Measurements from ENCODE around the gene GDF15.

GRCh38 chr19:18340190-18340989 is 45.6 kb upstream of the GDF15 start, which contains the start of gene PGPEP1:
- TF ChIP-seq EP300 (conservative IDR thresholded peaks at IDR 0.05; ENCODE audit: poor library complexity, severe bottlenecking) = peak; percentile 46
- TF ChIP-seq, protein P1, sequence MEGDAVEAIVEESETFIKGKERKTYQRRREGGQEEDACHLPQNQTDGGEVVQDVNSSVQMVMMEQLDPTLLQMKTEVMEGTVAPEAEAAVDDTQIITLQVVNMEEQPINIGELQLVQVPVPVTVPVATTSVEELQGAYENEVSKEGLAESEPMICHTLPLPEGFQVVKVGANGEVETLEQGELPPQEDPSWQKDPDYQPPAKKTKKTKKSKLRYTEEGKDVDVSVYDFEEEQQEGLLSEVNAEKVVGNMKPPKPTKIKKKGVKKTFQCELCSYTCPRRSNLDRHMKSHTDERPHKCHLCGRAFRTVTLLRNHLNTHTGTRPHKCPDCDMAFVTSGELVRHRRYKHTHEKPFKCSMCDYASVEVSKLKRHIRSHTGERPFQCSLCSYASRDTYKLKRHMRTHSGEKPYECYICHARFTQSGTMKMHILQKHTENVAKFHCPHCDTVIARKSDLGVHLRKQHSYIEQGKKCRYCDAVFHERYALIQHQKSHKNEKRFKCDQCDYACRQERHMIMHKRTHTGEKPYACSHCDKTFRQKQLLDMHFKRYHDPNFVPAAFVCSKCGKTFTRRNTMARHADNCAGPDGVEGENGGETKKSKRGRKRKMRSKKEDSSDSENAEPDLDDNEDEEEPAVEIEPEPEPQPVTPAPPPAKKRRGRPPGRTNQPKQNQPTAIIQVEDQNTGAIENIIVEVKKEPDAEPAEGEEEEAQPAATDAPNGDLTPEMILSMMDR (IDR thresholded peaks at IDR 0.05; ENCODE audit: poor library complexity, severe bottlenecking) = peak; percentile 28
- peak; percentile 27 for TF ChIP-seq SMC3 (conservative IDR thresholded peaks at IDR 0.05; ENCODE audit: poor library complexity)
- TF ChIP-seq EZH2 (IDR thresholded peaks at IDR 0.05; ENCODE audit: borderline replicate concordance, insufficient read depth, low read length, poor library complexity, severe bottlenecking) = no peak
